GM12875 (cell line): ENCODE results near the gene PI16.

Experiments used
- H3K4me3 ChIP-seq: one replicate; pipeline ENCODE4 v1.5.1; 2011; ENCODE audit warnings: low read depth, low read length, control low read depth
- TF ChIP-seq, protein P1 (sequence below): IDR thresholded peaks from 2 replicates; pipeline ENCODE4 v1.5.1; 2011; ENCODE audit warnings: low read depth, mild to moderate bottlenecking, control low read depth, inconsistent platforms, low read length, moderate library complexity, borderline replicate concordance; ENCODE audit not compliant: insufficient read depth

Gene PI16

DNA sequence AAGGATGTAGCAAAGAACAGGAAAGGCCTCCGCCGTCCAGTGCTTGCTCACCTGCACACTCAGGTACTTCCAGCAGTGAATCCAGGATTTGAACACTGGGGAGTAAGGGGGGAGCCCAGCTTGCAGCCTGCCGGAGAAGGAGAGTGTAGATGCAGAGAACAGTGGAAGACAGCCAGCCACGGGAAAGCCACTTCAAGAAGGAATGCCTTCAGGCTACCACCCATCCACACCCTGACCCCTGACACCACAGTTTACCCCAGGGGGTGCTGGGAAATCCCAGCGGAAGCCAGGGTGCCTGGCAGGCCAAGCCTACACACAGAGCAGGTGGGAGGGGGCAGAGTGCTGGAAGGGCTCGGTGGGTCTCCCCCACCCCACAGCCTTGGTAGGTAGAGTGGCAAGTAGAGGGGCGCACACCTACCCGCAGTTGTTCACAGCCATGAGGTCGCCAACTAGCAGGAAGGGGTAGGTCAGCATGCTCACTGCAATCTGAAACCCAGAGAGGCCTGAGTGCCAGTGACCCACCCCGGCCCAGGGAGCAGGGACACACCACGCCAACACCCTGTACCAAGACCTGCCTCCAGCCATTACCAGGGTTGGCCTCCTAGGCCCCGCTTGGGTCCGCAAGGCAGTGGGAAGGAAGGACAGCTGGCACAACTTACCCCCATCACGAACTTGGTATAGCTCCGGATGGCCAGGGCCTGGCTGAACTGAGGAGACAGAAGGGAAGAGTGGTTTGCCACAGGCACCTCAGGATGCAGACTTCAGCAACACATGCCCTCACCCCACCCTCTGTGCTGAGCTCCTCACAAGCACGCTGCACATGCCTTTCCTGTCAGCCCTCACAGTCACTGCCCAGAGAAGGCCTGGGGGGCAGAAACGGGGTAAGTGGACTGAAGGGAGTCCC lies 15.7 kb downstream of the PI16 start:
- H3K4me3 ChIP-seq: no peak overlapping the region
- TF ChIP-seq, protein P1, sequence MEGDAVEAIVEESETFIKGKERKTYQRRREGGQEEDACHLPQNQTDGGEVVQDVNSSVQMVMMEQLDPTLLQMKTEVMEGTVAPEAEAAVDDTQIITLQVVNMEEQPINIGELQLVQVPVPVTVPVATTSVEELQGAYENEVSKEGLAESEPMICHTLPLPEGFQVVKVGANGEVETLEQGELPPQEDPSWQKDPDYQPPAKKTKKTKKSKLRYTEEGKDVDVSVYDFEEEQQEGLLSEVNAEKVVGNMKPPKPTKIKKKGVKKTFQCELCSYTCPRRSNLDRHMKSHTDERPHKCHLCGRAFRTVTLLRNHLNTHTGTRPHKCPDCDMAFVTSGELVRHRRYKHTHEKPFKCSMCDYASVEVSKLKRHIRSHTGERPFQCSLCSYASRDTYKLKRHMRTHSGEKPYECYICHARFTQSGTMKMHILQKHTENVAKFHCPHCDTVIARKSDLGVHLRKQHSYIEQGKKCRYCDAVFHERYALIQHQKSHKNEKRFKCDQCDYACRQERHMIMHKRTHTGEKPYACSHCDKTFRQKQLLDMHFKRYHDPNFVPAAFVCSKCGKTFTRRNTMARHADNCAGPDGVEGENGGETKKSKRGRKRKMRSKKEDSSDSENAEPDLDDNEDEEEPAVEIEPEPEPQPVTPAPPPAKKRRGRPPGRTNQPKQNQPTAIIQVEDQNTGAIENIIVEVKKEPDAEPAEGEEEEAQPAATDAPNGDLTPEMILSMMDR: no peak

DNA sequence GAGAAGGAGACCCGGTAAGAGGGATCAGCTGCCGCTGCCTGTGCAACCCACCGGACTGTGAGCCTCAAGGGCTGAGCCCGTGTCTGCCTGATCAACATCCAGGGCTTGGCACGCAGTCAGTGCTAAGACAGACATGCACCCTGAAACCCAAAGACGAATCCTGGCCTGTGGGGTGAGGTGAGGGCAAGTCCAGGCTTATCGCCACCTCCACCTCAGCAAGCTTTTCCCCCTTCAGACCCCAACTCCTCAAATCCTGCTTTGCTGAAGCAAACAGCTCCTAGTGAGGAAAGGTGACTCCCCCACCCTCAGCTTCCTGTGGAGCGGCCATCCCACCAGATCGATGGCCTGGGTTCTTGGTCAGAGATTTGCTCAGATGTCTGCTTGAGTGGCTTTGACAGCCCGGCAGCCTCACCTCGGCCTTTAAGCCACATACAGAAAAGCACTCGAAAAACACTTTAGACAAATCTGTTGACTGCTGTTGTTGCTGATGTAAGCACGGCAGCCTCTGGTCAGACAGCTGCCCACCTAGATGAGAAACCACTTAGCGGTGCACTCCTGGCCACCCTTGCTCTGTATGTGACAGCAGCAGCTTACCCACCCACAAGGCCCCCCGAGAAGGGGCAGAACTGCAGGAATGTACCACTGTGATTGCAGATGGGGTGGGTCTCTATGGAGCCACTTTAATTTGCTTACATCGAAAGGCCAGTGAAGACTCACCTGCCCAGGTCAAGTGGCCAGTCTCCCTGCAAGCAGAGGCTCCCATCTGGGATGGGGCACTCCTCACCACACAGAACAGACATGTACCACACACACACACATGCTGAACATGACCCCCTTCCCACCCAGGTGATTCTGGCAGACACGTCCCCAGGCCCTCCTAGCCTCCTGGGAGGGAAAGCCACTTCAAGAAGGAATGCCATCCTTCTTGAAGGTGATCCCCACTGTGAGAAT lies 16.6 kb downstream of the PI16 start:
- TF ChIP-seq, protein P1: no peak
- H3K4me3 ChIP-seq: no peak overlapping the region

- TF ChIP-seq, protein P1: no peak
- no peak overlapping the region for H3K4me3 ChIP-seq
Measured at GRCh38 chr6:36971921-36972673, 17.6 kb downstream of the PI16 start.

DNA sequence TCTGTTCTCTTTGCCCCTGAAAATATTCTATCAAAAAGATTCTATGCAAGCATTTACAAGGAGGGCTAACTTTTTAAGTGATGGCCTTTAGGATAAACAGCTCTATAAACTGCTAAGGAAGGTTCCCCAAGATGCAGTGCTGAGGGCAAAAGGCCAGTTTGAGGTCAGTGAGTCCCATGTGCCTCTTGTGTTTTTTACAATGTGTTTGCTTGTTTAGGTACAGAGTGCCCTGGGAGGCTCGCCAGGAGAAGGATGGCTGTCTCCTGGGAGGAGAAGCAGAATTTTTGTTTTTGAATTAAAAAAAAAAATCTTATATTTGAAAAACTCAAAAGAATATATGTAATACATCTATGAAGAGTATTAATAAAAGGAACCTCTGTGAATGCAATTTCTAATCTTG lies 18.7 kb downstream of the PI16 start:
- no peak overlapping the region for H3K4me3 ChIP-seq
- TF ChIP-seq, protein P1: no peak

DNA sequence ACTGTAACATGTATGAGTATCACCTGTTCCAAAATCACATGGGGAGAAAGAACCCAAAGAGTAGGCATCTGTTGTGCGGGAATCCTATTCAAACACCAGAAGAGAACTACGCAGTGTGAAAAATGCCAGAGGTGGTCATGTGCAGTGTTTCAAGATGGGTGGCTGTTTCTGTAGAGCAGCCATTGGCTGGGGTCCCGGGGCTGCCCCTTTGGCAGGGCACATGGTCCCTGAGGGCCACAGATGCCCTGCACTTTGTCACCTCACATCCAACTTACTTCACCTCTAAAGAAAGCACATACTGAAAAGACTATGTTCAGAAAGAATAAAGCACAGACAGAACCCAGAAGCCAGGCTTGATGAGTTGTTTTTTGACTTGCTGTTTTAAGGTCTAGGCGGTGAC lies 19.1 kb downstream of the PI16 start:
- H3K4me3 ChIP-seq: no peak overlapping the region
- TF ChIP-seq, protein P1: no peak

GRCh38 chr6:36975231-36976006 lies 20.9 kb downstream of the PI16 start:
- TF ChIP-seq, protein P1: no peak
- H3K4me3 ChIP-seq: no peak overlapping the region
